Activated CD8-positive, alpha-beta memory T cell treated with anti-CD3 and anti-CD28 coated beads for 24 hours (primary cell): Measurements from ENCODE around the gene ARHGEF11.

Source experiments
- DNase-seq: peaks from one replicate; pipeline ENCODE4 v3.0.0-alpha.2; 2020

The ARHGEF11 gene

DNA sequence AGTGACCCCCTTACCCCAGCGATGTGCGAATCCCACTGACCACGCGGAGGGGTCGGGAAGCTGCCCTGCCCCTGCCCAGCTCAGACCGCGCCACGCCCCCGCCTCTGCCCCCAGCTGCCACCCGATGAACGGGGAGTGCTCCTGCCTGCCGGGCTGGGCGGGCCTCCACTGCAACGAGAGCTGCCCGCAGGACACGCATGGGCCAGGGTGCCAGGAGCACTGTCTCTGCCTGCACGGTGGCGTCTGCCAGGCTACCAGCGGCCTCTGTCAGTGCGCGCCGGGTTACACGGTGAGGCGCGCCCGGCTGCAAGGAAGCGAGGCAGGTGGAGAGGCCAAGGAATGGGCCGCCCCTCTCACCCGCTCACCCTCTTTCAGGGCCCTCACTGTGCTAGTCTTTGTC, 137.0 kb downstream of the ARHGEF11 start:
- DNase-seq, result no peak

DNA sequence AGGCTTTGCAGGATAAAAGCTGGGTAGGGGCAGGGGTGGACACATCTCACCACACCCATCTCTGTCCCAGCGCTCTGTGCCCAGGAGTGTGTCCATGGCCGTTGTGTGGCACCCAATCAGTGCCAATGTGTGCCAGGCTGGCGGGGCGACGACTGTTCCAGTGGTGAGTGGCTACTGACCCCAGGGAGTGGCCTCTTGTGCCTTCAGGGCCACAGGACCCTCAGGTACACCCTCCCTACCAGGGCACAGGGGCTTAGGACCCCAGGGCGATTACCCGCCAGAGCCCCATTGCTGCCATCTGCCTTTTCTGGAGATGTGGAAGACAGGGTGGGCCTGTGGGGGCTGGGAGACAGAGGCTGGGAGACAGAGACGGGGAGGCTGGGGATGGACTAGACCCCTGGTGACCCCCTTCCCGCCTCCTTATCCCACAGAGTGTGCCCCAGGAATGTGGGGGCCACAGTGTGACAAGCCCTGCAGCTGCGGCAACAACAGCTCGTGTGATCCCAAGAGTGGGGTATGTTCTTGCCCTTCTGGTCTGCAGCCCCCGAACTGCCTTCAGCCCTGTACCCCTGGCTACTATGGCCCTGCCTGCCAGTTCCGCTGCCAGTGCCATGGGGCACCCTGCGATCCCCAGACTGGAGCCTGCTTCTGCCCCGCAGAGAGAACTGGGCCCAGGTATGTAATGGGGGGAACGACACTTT, 139.2 kb downstream of the ARHGEF11 start:
- no peak for DNase-seq

DNA sequence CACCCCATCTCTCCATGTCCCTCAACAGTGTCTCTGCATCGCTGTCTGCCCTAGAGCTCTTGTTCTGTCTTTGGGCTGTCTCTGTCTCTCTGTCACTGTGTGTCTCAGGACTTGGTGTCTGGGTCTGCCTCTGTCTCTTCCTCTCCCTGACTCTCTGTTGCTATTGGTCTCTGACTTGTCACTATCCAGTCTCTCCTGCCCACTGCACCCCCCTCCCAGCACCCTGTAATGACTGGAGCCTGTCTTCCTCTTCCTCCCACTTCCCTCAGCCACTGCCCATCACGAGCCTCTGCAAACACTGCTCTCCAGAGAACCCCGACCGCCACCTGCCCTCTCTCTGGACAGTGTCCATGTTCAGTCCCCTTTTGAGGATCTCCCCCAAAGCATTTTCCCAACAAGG, 139.9 kb downstream of the ARHGEF11 start:
- no peak for DNase-seq

DNA sequence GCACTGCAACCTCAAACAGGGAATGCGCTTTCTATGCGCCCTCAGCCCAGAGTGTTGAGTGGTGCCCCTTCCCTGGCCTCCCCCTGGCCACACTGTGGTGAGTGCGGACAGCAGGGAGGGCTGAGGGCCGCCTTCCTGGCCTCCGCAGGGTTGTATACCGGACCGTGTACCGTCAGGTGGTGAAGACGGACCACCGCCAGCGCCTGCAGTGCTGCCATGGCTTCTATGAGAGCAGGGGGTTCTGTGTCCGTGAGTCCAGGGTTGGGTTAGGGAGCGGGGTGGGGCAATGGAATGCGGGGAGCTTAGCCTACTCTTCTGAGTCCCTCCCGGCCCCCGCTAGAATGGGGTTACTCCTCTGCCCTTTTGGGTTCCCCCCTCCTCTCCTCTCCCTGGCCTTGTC, 140.4 kb downstream of the ARHGEF11 start:
- DNase-seq, result no peak

DNA sequence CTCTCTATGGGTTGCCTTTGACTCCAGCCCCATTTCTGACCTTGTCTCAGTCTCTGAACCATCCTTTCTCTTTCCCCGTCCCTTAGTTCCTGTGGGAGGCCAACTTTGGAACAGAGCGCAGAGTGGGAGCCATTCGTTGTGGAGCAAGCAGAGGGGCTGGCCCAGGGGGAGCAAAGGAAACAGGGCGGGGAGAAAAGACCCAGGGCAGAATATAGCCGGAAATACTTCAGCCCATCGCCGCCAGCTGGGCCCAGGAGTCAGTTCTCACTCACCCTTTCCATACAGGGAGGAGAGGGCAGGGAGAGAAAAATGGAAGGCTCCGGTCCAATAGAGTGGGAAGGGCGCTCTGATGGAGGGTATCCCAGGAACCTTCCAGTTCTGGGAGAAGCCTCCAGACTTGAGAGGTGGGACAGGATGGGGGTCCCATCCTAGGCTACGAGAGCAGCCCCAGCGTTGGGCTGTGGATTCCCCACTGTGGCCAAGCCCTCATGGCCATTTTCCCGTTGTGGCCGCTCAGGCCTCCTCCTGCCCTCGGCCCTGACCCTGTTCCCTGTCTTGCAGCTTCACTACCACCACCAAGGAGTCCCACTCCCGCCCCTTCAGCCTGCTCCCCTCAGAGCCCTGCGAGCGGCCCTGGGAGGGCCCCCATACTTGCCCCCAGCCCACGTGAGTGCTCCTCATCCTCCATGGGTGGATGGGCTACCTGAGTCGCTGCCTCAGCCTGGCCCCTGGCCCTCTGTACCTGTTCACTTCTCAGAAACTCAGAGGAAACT, 141.2 kb downstream of the ARHGEF11 start:
- no peak for DNase-seq

DNA sequence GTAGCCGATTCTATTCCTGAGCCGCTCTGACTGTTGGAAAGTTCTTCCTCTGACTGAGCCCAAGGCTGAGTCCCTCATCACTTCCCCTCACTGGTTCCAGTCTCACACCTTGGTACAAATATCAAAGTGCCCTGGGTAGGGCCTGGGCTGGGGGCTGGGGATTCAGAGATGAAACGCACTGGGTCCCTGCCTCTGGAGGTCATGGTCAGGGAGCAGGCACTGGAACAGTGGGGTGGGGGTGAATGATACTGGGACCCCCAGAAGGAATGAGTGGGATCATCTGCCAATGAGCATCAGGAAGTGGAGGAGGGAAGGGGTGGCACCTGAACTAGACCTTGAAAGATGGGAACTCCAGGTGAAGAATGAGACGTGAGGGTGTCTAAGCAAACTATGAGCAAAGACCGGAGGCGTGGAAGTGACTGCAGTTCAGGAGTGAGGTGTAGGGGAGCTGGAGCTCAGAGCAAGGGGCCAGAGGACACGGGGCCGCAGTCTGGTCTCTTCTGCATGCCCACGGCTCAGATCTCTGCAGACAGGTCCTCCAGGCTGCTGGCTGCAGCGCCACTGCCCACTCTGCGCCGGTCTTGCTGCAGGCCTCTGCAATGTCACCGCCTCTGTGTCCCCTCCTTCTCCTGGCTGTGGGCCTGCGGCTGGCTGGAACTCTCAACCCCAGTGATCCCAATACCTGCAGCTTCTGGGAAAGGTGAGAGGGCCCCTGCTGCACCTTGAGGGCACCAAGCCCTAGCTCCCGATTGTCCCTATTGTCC, 142.0 kb downstream of the ARHGEF11 start:
- DNase-seq, result no peak

DNA sequence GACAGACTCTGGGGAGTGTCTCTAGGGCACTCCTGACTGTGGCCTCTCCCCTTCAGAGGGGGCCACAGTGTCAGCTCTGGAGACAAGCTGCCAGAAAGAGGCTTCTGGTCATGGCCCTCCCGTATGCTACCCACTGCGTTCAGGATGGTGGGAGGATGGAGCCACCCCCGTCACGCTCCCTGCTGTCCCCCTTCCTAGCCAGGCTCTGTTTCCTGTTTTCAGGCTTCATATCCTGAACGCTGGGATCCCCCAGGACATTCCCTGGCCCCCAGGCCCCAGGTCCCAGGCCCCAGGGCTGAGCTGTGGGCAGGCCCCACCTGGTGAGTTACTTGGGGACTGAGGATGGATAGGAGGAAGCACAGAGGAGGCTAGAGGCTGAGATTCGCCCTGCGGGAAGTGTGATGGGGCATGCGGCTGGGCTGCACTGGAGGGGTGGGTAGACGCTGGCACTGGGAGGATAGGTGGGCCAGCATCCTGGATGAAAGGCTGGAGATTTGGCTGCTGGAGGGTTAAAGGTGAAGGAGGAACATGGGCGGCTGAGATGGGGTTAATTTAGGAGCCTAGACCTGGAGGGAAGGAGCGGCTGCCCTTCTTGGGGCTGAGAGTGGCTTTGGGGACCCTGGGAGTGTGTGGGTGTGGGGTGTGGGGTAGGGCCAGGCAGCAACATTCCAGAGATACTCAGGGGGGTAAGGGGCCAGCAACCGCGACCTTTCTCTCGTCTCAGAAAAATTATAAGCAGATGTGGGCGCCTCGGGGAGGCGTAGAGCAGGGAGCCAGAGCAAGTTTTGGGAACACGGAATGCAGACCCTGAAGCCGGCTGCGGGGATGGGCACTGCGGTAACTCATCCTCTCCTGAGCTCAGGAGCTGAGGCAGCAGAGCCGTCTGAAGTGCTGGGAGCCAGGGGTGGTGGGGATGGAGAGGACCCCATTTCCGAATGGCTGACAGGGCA, 143.3 kb downstream of the ARHGEF11 start:
- no peak for DNase-seq

DNA sequence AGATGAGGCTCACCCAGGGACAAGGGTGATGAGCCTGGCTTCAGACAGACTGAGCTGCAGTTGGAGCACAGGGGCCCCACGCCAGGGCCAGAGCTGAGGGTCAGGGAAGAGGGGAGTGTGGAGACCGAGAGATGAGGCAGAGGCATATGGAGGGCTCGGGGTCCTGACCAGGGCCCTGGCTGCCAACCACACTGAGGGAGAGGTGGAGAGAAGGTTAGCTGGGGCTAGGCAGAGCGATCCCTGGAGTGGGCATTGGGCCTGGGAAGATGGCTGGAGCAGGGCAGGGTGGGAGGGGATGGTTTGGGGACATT, 144.0 kb downstream of the ARHGEF11 start:
- no peak for DNase-seq

DNA sequence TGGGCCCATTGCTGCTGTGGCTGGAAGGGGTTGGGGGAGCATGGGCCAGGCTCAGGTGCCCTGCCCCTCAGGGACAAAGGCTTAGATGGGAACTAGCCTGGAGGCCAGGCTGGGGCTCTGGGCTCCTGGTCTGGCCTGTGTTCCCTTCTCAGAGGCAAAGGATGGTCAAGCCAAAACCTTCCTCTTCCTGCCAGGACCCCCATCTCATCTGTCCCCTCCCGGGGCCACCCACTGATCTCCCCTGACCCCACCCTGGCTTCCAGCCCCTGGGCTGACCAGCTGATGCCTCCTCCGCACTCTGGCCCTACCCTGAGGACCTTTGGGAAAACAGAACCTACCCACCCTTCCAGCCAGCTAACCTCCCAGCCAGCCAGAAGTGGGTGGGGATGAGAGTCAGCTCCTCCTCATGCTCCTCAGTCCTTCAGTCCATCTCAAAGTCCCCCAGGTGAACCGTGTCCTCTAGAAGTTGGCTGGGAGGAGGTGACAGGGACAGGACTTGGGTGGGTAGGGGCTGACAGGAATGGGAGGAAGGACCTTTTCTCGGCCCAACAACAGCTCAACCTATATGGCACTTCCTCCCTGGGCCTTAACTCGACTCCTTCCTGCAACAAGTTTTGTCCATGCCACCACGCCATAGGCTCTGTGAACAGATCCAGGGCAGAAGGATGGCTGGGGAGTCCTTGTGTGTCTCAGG, 144.5 kb downstream of the ARHGEF11 start:
- DNase-seq, result no peak

DNA sequence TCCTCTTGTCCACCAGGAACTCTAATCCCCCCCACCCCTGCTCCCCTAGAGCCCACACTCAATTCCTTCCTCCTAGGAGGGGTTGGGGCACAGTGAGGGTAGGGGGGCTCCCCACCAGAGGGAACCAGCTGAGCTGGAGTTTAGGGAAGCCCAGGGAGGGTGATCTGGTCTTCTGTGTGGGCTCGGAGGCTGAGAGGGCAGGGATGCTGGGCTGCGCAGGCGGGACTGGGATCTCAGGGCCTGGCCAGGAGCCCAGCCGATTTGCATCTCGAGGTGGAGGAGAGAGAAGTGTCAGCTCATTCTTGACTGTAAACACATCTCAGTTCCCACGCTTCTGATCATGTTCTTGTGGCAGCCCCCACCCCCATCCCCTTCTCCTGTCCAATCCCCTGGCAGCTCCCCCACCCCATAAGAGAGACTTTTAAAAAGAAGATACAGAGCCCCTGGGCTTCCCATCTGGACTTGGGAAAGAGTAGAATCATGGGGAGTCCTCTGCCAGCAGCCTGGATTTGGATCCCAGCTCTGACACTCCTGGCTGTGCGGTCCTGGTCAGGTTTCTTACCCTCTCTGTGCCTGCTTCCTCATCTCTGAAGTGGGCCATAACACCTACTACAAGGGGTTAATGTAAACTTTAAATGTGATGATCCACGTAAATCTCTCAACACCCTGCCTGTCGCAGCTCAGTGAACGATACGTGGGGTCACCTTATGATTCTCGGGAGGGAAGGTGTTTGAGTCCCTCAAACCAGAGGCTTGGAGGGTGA, 145.4 kb downstream of the ARHGEF11 start:
- DNase-seq, result no peak

DNA sequence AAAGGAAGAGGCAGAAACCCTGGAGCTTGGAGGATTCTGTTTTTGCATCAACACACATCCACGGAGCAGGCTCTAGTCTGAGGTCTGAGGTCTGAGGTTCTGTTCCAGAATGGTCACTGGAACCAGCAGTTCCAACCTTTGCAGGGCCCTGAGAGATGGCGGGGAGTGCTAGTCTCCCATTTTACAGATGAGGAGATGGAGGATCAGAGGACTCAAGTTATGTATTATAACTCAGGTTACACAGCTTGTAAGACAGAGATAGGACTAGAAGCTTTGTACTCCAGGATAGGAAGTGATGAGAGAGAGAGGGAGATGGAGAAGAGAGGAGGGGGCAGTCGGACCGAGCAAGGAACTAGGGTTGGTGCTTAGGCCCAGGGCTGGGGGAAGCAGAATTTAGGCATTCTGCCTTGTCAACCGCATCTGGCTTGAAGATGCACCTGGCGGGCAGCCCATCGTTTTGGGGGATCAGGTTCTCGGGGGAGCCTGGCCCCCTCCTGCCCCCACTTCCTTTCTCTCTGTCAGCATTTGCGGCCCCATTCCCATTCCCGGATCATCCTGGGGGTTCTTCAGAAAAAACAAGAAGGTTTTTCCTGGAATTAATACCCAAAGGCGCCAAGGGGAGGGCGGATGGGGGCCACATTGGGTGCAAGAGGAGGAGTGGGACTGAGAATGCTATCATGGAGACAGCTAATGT, 146.4 kb downstream of the ARHGEF11 start:
- no peak for DNase-seq

DNA sequence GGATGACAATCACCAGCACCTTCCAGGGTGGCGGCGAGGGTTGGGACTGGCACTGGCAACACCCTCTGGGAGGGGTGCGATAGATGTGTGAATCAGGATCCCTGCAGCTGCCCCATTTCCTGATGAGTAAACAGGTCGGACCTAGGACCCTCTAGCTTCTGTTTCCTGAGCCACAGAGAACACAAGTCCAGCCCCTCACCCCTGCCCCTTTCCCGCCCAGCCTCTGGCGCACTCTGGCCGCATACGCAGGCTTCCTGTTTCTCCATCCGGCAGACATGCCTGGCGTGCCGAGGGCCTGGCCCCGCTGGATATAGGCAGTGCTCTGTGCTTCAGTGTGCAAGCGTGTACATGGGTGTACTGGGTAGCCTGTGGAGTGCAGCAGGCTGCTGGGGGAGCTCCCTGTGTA, 147.4 kb downstream of the ARHGEF11 start:
- DNase-seq, result no peak

DNA sequence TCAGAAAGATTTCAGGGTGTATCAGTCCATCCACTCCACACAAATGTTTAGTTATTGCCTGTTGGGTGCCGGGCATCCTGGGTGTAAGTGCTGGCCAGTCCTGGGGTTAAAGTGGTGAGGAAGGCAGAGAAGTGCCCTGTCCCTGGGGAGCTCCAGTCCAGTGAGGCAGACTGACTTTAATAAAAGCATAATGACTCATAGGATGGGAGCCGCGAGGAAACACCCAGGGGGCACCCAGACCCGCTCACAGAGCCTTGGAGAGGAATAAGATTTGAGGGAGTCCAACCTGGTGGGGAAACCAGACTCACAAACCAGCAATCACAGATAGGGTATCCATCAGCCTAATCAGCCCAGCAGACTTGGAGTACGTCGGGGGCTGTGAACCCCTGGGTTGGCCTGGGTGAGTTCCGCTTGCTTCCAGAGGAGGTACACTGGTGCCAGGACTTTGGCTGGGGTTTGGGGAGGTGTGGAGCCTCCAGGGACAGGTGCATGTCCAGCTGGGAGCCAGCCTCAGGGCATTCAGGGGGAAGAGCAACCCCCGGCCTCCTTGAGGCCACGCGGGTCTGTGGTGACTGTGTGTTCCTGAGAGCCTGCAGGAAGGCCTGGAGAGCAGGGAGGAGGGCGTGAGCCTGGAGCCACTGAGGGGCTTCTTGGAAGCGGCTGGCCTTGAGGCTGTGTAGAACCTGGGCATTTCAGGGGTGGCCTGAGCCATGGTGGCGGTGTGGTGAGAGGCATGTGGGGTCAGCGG, 148.3 kb downstream of the ARHGEF11 start:
- no peak for DNase-seq

DNA sequence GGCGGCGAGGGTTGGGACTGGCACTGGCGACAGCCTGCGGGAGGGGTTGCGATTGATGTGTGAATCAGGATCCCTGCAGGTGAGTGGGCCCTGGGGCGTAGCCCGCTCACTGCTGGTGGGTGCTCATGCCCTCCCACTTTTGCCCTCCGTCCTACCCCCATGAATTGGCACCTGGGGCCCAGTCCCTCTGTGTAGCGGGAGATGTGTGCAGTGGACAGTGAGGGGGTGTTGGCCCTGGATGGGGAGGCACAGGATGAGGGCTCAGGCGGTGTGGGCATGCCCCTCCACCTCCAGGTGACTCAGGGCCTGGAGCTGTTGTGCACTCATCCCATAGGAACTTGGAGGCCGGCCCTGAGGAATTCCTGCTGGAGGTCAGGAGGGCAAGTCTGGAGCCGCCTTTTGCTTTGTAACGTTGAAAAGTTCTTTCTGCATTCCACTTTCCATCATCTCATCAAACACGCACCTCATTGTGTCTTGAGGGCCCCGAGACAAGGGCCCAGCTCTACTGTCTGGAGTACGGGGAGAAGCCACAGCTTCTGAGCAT, 149.0 kb downstream of the ARHGEF11 start:
- no peak for DNase-seq

DNA sequence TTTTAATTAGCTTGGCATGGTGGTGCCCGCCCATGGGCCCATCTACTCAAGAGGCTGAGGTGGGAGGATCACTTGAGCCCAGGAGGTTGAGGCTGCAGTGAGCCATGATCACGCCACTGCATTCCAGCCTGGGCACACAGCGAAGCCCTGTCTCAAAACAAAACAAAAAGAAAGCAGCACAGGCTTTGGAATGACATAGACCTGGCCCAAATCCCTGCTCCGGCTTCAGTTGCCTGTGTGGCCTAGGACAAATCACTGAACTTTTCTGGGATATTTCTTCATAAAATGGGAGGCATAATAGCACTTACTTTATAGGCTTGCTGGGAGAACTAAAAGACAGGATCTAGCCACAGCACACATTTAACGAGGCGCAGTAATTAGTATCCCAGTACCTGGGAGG, 149.6 kb downstream of the ARHGEF11 start:
- DNase-seq, result no peak

DNA sequence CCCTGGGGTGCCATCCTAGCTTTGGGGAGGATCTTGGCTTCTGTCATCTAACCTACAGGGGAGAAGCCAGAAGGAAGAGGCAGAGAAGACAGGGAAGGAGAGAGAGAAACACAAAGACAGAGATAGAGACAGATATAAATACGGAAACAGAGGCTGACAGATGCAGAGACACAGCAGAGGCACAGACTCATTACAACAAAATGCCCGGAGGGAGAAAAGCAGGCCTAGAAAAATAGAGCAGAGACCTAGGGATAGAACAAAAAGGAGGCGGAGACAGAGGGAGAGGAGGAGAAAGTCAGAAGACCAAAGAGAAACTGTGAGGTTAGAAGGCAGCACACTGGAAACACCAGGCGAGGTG, 150.1 kb downstream of the ARHGEF11 start:
- DNase-seq, result no peak

DNA sequence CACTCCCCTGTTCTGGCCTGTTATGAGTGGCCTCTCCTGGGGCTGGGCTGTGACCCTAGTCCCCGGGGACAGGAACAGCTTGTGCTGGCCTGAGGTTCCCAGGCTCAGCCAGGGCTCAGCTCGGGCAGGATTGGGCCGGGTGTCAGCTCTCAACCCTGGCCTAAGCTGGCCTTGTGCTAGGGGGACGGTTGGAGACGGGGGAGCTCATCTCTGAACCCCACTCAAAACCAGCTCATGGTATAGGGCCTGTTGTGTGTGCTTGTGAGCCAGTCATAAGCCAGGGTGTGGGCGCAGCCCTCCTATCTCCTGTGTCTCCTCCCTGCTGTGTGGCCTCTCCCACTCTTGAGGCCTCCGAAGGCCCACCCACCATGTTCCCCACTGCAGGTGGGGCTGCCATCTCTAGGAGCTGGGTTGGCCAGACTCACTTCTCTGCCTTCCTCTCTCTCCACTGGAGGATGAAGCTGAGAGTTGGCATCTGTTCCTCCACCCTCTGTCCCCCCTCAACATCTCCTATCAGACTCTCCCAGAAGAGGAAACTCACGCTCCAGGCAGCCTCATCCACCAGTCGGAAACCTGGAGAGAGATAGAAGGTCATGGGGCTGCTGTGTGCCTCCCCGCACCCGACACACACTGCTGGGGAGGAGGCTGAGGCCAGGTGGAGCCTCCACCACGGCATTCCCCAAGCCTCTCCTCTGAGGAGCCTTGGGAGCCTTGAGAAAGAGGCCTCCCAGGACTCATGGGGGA, 150.7 kb downstream of the ARHGEF11 start:
- DNase-seq, result no peak

DNA sequence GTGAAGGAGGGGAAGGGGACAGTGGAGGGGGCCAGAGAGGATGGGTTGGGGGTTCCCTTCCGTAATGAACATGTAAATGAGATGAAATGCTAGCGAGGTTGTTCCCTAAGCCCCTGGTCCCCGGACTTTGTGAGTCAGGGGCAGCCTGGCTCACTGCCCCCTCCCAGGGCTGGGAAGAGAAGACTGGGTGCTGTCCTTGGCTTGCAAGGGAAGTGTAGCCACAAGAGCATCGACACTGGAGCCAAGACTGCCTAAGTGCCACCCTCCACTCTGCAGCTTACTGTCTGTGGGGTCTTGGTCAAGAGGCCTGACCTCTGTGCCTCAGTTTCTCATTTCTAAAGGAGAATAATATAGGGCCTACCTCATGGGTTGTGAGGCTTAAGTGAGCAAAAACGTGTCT, 151.5 kb downstream of the ARHGEF11 start:
- DNase-seq, result no peak
